Astrocyte (in vitro differentiated cells and primary cell): ENCODE data around the gene FAT1. TPM values are rescaled to one million over a fixed set of nuclear protein-coding genes. Genes with fewer than 3 reads are reported as not detected.

Source experiments
- DNase-seq: peaks from one replicate; pipeline ENCODE4 v3.0.0-alpha.2; 2010; ENCODE audit warnings: low read depth
- FAIRE-seq: peaks from 2 replicates; lab custom pipeline; 2011; peaks lifted over from hg19 to GRCh38; lab: Jason Lieb, UNC
- H2AFZ ChIP-seq: 2 replicates; pipeline ENCODE4 v1.6.0; 2012; ENCODE audit warnings: low read depth, low read length, inconsistent platforms
- H3K27ac ChIP-seq: 2 replicates; pipeline ENCODE4 v1.5.1; 2011; ENCODE audit warnings: low read depth, low read length, inconsistent platforms
- H3K27me3 ChIP-seq: 2 replicates; pipeline ENCODE4 v1.6.0; 2011; ENCODE audit warnings: low read length, inconsistent platforms; ENCODE audit not compliant: insufficient read depth
- H3K36me3 ChIP-seq: 2 replicates; pipeline ENCODE4 v1.5.1; 2011; ENCODE audit warnings: low read length, inconsistent platforms; ENCODE audit not compliant: insufficient read depth
- H3K4me1 ChIP-seq: 2 replicates; pipeline ENCODE4 v1.5.1; 2011; ENCODE audit warnings: low read length, inconsistent platforms; ENCODE audit not compliant: insufficient read depth
- H3K4me2 ChIP-seq: 2 replicates; pipeline ENCODE4 v1.6.0; 2012; ENCODE audit warnings: low read length, inconsistent platforms
- H3K4me3 ChIP-seq: 2 replicates; pipeline ENCODE4 v1.5.1; 2011; ENCODE audit warnings: low read depth, mild to moderate bottlenecking, low read length, inconsistent platforms; ENCODE audit not compliant: insufficient read depth
- H3K79me2 ChIP-seq: 2 replicates; pipeline ENCODE4 v1.6.0; 2012; ENCODE audit warnings: mild to moderate bottlenecking, low read length, inconsistent platforms; ENCODE audit not compliant: insufficient read depth
- H3K9ac ChIP-seq: 2 replicates; pipeline ENCODE4 v1.6.0; 2012; ENCODE audit warnings: mild to moderate bottlenecking, low read length, inconsistent platforms
- H3K9me3 ChIP-seq: 2 replicates; pipeline ENCODE4 v1.5.1; 2012; ENCODE audit warnings: low read depth, mild to moderate bottlenecking, low read length, inconsistent platforms; ENCODE audit not compliant: insufficient read depth
- H4K20me1 ChIP-seq: 2 replicates; pipeline ENCODE4 v1.6.0; 2012; ENCODE audit warnings: low read length, inconsistent platforms; ENCODE audit not compliant: insufficient read depth
- H3K27ac Mint-ChIP-seq: one replicate; pipeline ENCODE4 v1.8.0; 2021; ENCODE audit warnings: mild to moderate bottlenecking, mixed read lengths; ENCODE audit not compliant: unreplicated experiment
- H3K27me3 Mint-ChIP-seq: one replicate; pipeline ENCODE4 v1.8.0; 2021; ENCODE audit warnings: low read depth, mixed read lengths; ENCODE audit not compliant: unreplicated experiment
- H3K36me3 Mint-ChIP-seq: one replicate; pipeline ENCODE4 v1.8.0; 2021; ENCODE audit warnings: low read depth, mixed read lengths; ENCODE audit not compliant: unreplicated experiment
- H3K4me1 Mint-ChIP-seq: one replicate; pipeline ENCODE4 v1.8.0; 2021; ENCODE audit warnings: low read depth, mixed read lengths; ENCODE audit not compliant: unreplicated experiment
- H3K4me3 Mint-ChIP-seq: one replicate; pipeline ENCODE4 v1.8.0; 2021; ENCODE audit warnings: mild to moderate bottlenecking, moderate library complexity, mixed read lengths; ENCODE audit not compliant: unreplicated experiment
- H3K9me3 Mint-ChIP-seq: one replicate; pipeline ENCODE4 v1.8.0; 2021; ENCODE audit warnings: mild to moderate bottlenecking, mixed read lengths; ENCODE audit not compliant: unreplicated experiment
- CTCF ChIP-seq: IDR thresholded peaks from 2 replicates; pipeline ENCODE4 v1.5.1; 2011; ENCODE audit warnings: low read depth, mild to moderate bottlenecking, inconsistent platforms, low read length, moderate library complexity; ENCODE audit not compliant: insufficient read depth
- EZH2 ChIP-seq: IDR thresholded peaks from 2 replicates; pipeline ENCODE4 v1.6.1; 2012; ENCODE audit warnings: mild to moderate bottlenecking, low read length, inconsistent platforms; ENCODE audit not compliant: insufficient read depth
- total RNA-seq: library from RNA; stranded (reverse); gene quantifications from 2 replicates; pipeline ENCODE4 v1.2.1, GENCODE V29; 2021

Gene FAT1
- total RNA-seq, 1 donor from 2014 or later, result 590 TPM

- H3K9ac ChIP-seq, result no peak overlapping the region
- no peaks in the 10 kb centered on the region for H3K27me3 ChIP-seq
- no peaks in the 10 kb centered on the region for H3K36me3 ChIP-seq
- H3K27ac ChIP-seq, result no peak overlapping the region
- no peak overlapping the region for H3K4me2 ChIP-seq
- H3K4me3 Mint-ChIP-seq, result no peak overlapping the region
- H3K36me3 Mint-ChIP-seq, result no peaks in the 10 kb centered on the region
- no peak overlapping the region for H2AFZ ChIP-seq
- no peaks in the 10 kb centered on the region for H4K20me1 ChIP-seq
- H3K4me1 Mint-ChIP-seq, result peaks cover 5% of the 10 kb centered on the region
- H3K4me1 ChIP-seq, result no peaks in the 10 kb centered on the region
- no peak overlapping the region for H3K4me3 ChIP-seq
- no peaks in the 10 kb centered on the region for H3K27me3 Mint-ChIP-seq
- FAIRE-seq, result no peak
- TF ChIP-seq EZH2 (no peak), CTCF (no peak)
- H3K27ac Mint-ChIP-seq, result no peak overlapping the region
- H3K79me2 ChIP-seq, result no peaks in the 10 kb centered on the region
- no peaks in the 10 kb centered on the region for H3K9me3 Mint-ChIP-seq
- H3K9me3 ChIP-seq, result no peaks in the 10 kb centered on the region
- DNase-seq, result no peak
These were observed 32.2 kb upstream of the FAT1 start for GRCh38 chr4:186755550-186756519.

GRCh38 chr4:186754976-186755375, 31.3 kb upstream of the FAT1 start:
- no peak for DNase-seq
- no peaks in the 10 kb centered on the region for H3K36me3 ChIP-seq
- no peak for TF ChIP-seq EZH2
- no peak for TF ChIP-seq CTCF

GRCh38 chr4:186752325-186752724, 28.7 kb upstream of the FAT1 start:
- H3K4me3 Mint-ChIP-seq, result no peak overlapping the region
- no peaks in the 10 kb centered on the region for H3K4me1 Mint-ChIP-seq
- no peaks in the 10 kb centered on the region for H3K36me3 ChIP-seq
- H3K27me3 Mint-ChIP-seq, result no peaks in the 10 kb centered on the region
- no peaks in the 10 kb centered on the region for H3K79me2 ChIP-seq
- no peak overlapping the region for H3K27ac Mint-ChIP-seq
- no peaks in the 10 kb centered on the region for H3K4me1 ChIP-seq
- DNase-seq (no peak), FAIRE-seq (no peak)
- H3K27ac ChIP-seq, result no peak overlapping the region
- no peaks in the 10 kb centered on the region for H4K20me1 ChIP-seq
- H3K9me3 Mint-ChIP-seq, result peaks cover 1% of the 10 kb centered on the region
- H3K36me3 Mint-ChIP-seq, result no peaks in the 10 kb centered on the region
- TF ChIP-seq EZH2 (no peak), CTCF (no peak)
- no peaks in the 10 kb centered on the region for H3K27me3 ChIP-seq
- no peak overlapping the region for H3K4me3 ChIP-seq
- no peak overlapping the region for H2AFZ ChIP-seq
- no peak overlapping the region for H3K9ac ChIP-seq
- H3K4me2 ChIP-seq, result no peak overlapping the region
- no peaks in the 10 kb centered on the region for H3K9me3 ChIP-seq

More at GRCh38 chr4:186754976-186755375, 31.3 kb upstream of the FAT1 start:
- Histone ChIP-seq H3K27ac (no peak overlapping the region), H3K9ac (no peak overlapping the region), H3K9me3 (no peaks in the 10 kb centered on the region), H3K4me2 (no peak overlapping the region), H3K4me3 (no peak overlapping the region), H2AFZ (no peak overlapping the region), H4K20me1 (no peaks in the 10 kb centered on the region), H3K27me3 (no peaks in the 10 kb centered on the region), H3K79me2 (no peaks in the 10 kb centered on the region), H3K4me1 (no peaks in the 10 kb centered on the region)
- Mint-ChIP-seq H3K9me3 (no peaks in the 10 kb centered on the region), H3K4me3 (no peak overlapping the region), H3K36me3 (no peaks in the 10 kb centered on the region), H3K27ac (no peak overlapping the region), H3K27me3 (no peaks in the 10 kb centered on the region), H3K4me1 (no peaks in the 10 kb centered on the region)
- FAIRE-seq, result no peak
